CD4-positive, alpha-beta memory T cell (primary cell): ENCODE measurements around the gene HBB. TPM values are rescaled to one million over a fixed set of nuclear protein-coding genes. Genes with fewer than 3 reads are reported as not detected.
"Not testable (repeated sequence)": the region's sequence is repeated elsewhere in the genome, so short reads cannot be mapped to it uniquely, and the experiment has no call there.

Experiments used
- CTCF ChIA-PET: fragments of 350-600 bp; sonication (Branson Sonifier 250); formaldehyde crosslinking; loops from one replicate; lab custom pipeline; 2021; ENCODE audit warnings: inconsistent platforms; ENCODE audit not compliant: partially characterized antibody; lab: Charles Lee
- POLR2A ChIA-PET: fragments of 350-600 bp; sonication (Branson Sonifier 250); formaldehyde crosslinking; loops from one replicate; lab custom pipeline; 2021; ENCODE audit not compliant: partially characterized antibody; lab: Charles Lee
- DNase-seq, 5 donors: peaks; one replicate each; pipeline versions ENCODE4 v3.0.0 to v3.0.0-alpha.2; 2020 to 2022; ENCODE audit warnings: mixed read lengths in 1 of 5
- H3K27ac ChIP-seq: one replicate; pipeline ENCODE4 v1.7.0; 2013; ENCODE audit warnings: low read depth, low read length
- H3K27me3 ChIP-seq: 2 replicates; pipeline ENCODE4 v1.7.0; 2013; ENCODE audit warnings: mild to moderate bottlenecking, low read length, moderate library complexity; ENCODE audit not compliant: insufficient read depth
- H3K36me3 ChIP-seq: 2 replicates; pipeline ENCODE4 v1.7.0; 2013; ENCODE audit warnings: mild to moderate bottlenecking, low read length, moderate library complexity; ENCODE audit not compliant: insufficient read depth
- H3K4me1 ChIP-seq: 2 replicates; pipeline ENCODE4 v1.7.0; 2013; ENCODE audit warnings: mild to moderate bottlenecking, low read length, moderate library complexity; ENCODE audit not compliant: insufficient read depth
- H3K4me3 ChIP-seq, 2 donors: one replicate each; pipeline ENCODE4 v1.7.0; 2013; ENCODE audit warnings: low read length in 2 of 2, mild to moderate bottlenecking in 1 of 2
- H3K9me3 ChIP-seq, 2 donors: one replicate each; pipeline ENCODE4 v1.7.0; 2013; ENCODE audit warnings: low read length in 2 of 2, control low read depth in 1 of 2; ENCODE audit not compliant: control insufficient read depth in 1 of 2
- H3K27ac Mint-ChIP-seq, 7 donors: one replicate each; pipeline ENCODE4 v1.8.0; 2020 to 2021; ENCODE audit warnings: mixed read lengths in 7 of 7, mild to moderate bottlenecking in 6 of 7, inconsistent platforms in 3 of 7, moderate library complexity in 3 of 7
- H3K27me3 Mint-ChIP-seq, 2 donors: one replicate each; pipeline ENCODE4 v1.8.0; 2020 to 2021; ENCODE audit warnings: mixed read lengths in 2 of 2
- H3K36me3 Mint-ChIP-seq, 2 donors: one replicate each; pipeline ENCODE4 v1.8.0; 2020 to 2021; ENCODE audit warnings: mixed read lengths in 2 of 2, inconsistent platforms in 1 of 2, mild to moderate bottlenecking in 1 of 2
- H3K4me1 Mint-ChIP-seq, 4 donors: one replicate each; pipeline ENCODE4 v1.8.0; 2020 to 2021; ENCODE audit warnings: mixed read lengths in 4 of 4, mild to moderate bottlenecking in 1 of 4
- H3K4me3 Mint-ChIP-seq, 8 donors: one replicate each; pipeline ENCODE4 v1.8.0; 2020 to 2021; ENCODE audit warnings: mixed read lengths in 8 of 8, mild to moderate bottlenecking in 7 of 8, moderate library complexity in 6 of 8, inconsistent platforms in 3 of 8
- H3K9me3 Mint-ChIP-seq, 8 donors: one replicate each; pipeline ENCODE4 v1.8.0; 2020 to 2021; ENCODE audit warnings: mixed read lengths in 8 of 8, mild to moderate bottlenecking in 5 of 8, inconsistent platforms in 3 of 8, moderate library complexity in 1 of 8
- intact Hi-C: fragments of 100-400 bp; cut with micrococcal nuclease; formaldehyde crosslinking; loops from one replicate; pipeline ENCODE4 v1.15.1; 2023
- polyA plus RNA-seq, 2 donors: library from polyadenylated mRNA; unstranded; fragments of 300-500 nt; fragmentation: Illumina TruSeq; gene quantifications; one replicate each; pipeline ENCODE4 v1.2.3, GENCODE V29; 2021
- total RNA-seq, 2 experiments: library from RNA; stranded (reverse); gene quantifications; one replicate each; pipeline ENCODE4 v1.2.3, GENCODE V29; 2021

Gene HBB
- total and polyA plus RNA-seq, 4 experiments from 2014 or later, result 0.46 to 0.89 (median 0.61) TPM; not detected in 1

- H3K36me3 ChIP-seq, result no peaks in the 10 kb centered on the region
- Mint-ChIP-seq H3K27me3 (peaks cover 0 to 3% of the 10 kb centered on the region in 2 donors), H3K4me3 (no peak overlapping the region), H3K4me1 (no peaks in the 10 kb centered on the region), H3K27ac (no peak overlapping the region), H3K9me3 (peaks cover 0 to 14% (median 0%) of the 10 kb centered on the region in 8 donors), H3K36me3 (no peaks in the 10 kb centered on the region)
- no peak overlapping the region for H3K4me3 ChIP-seq
- DNase-seq, result no peak
- intact Hi-C loops, result no loop called here
- no peaks in the 10 kb centered on the region for H3K27me3 ChIP-seq
- CTCF ChIA-PET, result no interaction called here
- no peaks in the 10 kb centered on the region for H3K9me3 ChIP-seq
- H3K4me1 ChIP-seq, result no peaks in the 10 kb centered on the region
- H3K27ac ChIP-seq, result no peak overlapping the region
- POLR2A ChIA-PET, result no interaction called here
Measured at GRCh38 chr11:5265832-5266231, 39.0 kb upstream of the HBB start.

DNA sequence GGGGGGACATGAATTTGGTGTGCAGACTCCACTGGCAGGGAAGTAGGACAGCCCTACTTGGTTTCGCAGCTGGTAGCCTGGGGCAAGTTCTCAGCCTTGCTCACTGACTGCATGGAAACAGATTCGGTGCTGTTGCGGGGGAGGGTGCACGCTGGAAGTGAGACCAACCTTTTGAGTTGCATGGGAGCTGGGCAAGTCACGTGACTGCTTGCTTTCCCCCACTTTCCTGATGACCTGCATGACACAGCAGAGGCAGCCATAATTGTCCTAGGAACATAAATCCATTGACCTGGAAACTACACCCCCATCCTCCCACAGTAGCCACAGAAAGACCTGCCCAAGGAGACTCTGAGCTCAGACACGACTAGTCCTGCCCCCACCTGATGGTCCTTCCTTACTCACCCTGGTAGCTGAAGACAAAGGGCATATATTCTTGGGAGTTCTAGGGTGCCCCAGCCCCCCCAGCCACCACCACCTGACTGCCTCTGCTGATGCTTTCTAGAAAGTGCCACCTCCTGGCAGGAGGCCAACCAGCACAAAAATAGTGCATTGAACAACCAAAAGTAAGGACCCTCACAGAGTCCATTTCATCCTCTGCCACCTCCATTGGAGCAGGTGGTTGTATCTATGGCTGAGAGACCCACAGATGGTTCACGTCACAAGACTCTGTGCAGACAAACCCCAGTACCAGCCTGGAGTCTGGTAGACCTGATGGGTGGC, 31.8 kb upstream of the HBB start:
- ChIA-PET POLR2A (no interaction called here), CTCF (no interaction called here)
- no peak overlapping the region for H3K27ac ChIP-seq
- no peak overlapping the region for H3K27ac Mint-ChIP-seq
- intact Hi-C loops, result no loop called here
- no peaks in the 10 kb centered on the region for H3K4me1 Mint-ChIP-seq
- H3K9me3 Mint-ChIP-seq, result peaks cover 0 to 33% (median 8%) of the 10 kb centered on the region in 8 donors
- no peaks in the 10 kb centered on the region for H3K4me1 ChIP-seq
- H3K27me3 ChIP-seq, result no peaks in the 10 kb centered on the region
- H3K36me3 ChIP-seq, result no peaks in the 10 kb centered on the region
- H3K27me3 Mint-ChIP-seq, result peaks cover 0 to 4% of the 10 kb centered on the region in 2 donors
- H3K4me3 ChIP-seq, result no peak overlapping the region
- H3K4me3 Mint-ChIP-seq, result no peak overlapping the region
- DNase-seq, result no peak
- H3K9me3 ChIP-seq, result no peaks in the 10 kb centered on the region
- peaks cover 0 to 3% of the 10 kb centered on the region in 2 donors for H3K36me3 Mint-ChIP-seq

- Histone ChIP-seq H3K4me3 (no peak overlapping the region), H3K9me3 (no peaks in the 10 kb centered on the region), H3K27ac (no peak overlapping the region), H3K27me3 (no peaks in the 10 kb centered on the region), H3K4me1 (no peaks in the 10 kb centered on the region), H3K36me3 (no peaks in the 10 kb centered on the region)
- ChIA-PET POLR2A (no interaction called here), CTCF (no interaction called here)
- intact Hi-C loops, result no loop called here
- no peak for DNase-seq
- Mint-ChIP-seq H3K9me3 (peaks cover 0 to 31% (median 8%) of the 10 kb centered on the region in 8 donors), H3K4me1 (no peaks in the 10 kb centered on the region), H3K36me3 (peaks cover 0 to 3% of the 10 kb centered on the region in 2 donors), H3K27me3 (peaks cover 0 to 4% of the 10 kb centered on the region in 2 donors), H3K27ac (no peak overlapping the region), H3K4me3 (no peak overlapping the region)
Measured at GRCh38 chr11:5257296-5257695, 30.4 kb upstream of the HBB start.

DNA sequence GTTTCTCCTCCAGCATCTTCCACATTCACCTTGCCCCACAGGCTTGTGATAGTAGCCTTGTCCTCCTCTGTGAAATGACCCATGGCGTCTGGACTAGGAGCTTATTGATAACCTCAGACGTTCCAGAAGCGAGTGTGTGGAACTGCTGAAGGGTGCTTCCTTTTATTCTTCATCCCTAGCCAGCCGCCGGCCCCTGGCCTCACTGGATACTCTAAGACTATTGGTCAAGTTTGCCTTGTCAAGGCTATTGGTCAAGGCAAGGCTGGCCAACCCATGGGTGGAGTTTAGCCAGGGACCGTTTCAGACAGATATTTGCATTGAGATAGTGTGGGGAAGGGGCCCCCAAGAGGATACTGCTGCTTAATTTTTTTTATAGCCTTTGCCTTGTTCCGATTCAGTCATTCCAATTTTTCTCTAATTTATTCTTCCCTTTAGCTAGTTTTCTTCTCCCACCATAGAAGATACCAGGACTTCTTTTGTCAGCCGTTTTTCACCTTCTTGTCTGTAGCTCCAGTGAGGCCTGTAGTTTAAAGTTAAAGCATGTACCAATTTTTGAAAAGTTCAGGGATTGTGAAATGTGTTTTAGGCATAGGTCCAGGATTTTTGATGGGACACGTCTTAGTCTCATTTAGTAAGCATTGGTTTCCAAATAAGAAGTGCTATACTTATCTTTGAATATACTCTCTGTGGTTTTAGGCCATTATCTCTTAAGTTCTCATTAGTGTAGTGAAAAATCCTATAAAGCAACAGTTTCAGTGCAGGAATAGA, 28.0 kb upstream of the HBB start, which contains the start of gene HBG2:
Gene HBG2, minus strand, starts transcription at position 136 of the 768 bp plus-strand sequence. Its CDS starts 53 bp downstream, at position 83.
- H3K36me3 Mint-ChIP-seq, intact Hi-C loops, H3K4me1 Mint-ChIP-seq, H3K27ac Mint-ChIP-seq, H3K27me3 ChIP-seq, DNase-seq, H3K4me3 ChIP-seq, H3K36me3 ChIP-seq, H3K4me3 Mint-ChIP-seq, H3K4me1 ChIP-seq, H3K27ac ChIP-seq, CTCF ChIA-PET, H3K9me3 ChIP-seq, H3K27me3 Mint-ChIP-seq, POLR2A ChIA-PET: not testable (repeated sequence)
- peaks cover 0 to 19% (median 2%) of the 10 kb centered on the region in 8 donors for H3K9me3 Mint-ChIP-seq

- H3K36me3 ChIP-seq, H3K27me3 ChIP-seq, POLR2A ChIA-PET, CTCF ChIA-PET, H3K4me3 Mint-ChIP-seq, H3K27ac ChIP-seq, H3K36me3 Mint-ChIP-seq, H3K4me1 Mint-ChIP-seq, DNase-seq, H3K4me3 ChIP-seq, H3K9me3 ChIP-seq, H3K27me3 Mint-ChIP-seq, H3K27ac Mint-ChIP-seq, H3K4me1 ChIP-seq, intact Hi-C loops: not testable (repeated sequence)
- peaks cover 0 to 11% (median 0%) of the 10 kb centered on the region in 8 donors for H3K9me3 Mint-ChIP-seq
Measured at GRCh38 chr11:5254023-5254422, 27.2 kb upstream of the HBB start.

DNA sequence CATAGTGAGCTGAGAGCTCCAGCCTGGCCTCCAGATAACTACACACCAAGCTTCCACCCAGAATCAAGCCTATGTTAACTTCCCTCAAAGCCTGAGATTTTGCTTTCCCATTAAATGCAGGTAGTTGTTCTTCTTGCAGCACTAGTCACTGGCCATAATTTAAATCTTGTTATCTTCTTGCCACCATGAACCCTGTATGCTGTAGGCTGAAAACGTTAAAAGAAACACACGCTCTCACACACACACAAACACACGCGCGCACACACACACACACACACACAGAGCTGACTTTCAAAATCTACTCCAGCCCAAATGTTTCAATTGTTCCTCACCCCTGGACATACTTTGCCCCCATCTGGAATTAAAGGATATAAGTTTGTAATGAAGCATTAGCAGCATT, 26.6 kb upstream of the HBB start:
- CTCF ChIA-PET, H3K4me1 ChIP-seq, H3K36me3 Mint-ChIP-seq, H3K27ac ChIP-seq, H3K36me3 ChIP-seq, H3K27me3 Mint-ChIP-seq, H3K4me1 Mint-ChIP-seq, POLR2A ChIA-PET, H3K27ac Mint-ChIP-seq, H3K4me3 ChIP-seq, intact Hi-C loops, DNase-seq, H3K4me3 Mint-ChIP-seq, H3K9me3 ChIP-seq, H3K27me3 ChIP-seq, H3K9me3 Mint-ChIP-seq: not testable (repeated sequence)

GRCh38 chr11:5252919-5253265, 26.0 kb upstream of the HBB start:
- H3K36me3 Mint-ChIP-seq, result peaks cover 0 to 3% of the 10 kb centered on the region in 2 donors
- H3K4me1 ChIP-seq, result no peaks in the 10 kb centered on the region
- DNase-seq, result no peak
- no peak overlapping the region for H3K4me3 ChIP-seq
- H3K9me3 ChIP-seq, result no peaks in the 10 kb centered on the region
- no peaks in the 10 kb centered on the region for H3K27me3 ChIP-seq
- ChIA-PET POLR2A (no interaction called here), CTCF (no interaction called here)
- H3K9me3 Mint-ChIP-seq, result peaks cover 0 to 6% (median 0%) of the 10 kb centered on the region in 8 donors
- no peaks in the 10 kb centered on the region for H3K36me3 ChIP-seq
- H3K27ac Mint-ChIP-seq, result peak overlapping the region in 1 of 7 donors; percentile 26
- no peaks in the 10 kb centered on the region for H3K4me1 Mint-ChIP-seq
- no peak overlapping the region for H3K27ac ChIP-seq
- peaks cover 0 to 4% of the 10 kb centered on the region in 2 donors for H3K27me3 Mint-ChIP-seq
- no peak overlapping the region for H3K4me3 Mint-ChIP-seq
- intact Hi-C loops, result no loop called here
